ENCODE measurements around the gene STPG2. TPM values are rescaled to one million over a fixed set of nuclear protein-coding genes. Genes with fewer than 3 reads are reported as not detected.

STPG2 gene
- total RNA-seq, 1 experiment from 2014 or later, result 0.35 TPM

GRCh38 chr4:97938141-97938540 is 205.1 kb downstream of the STPG2 start:
- BruUV-seq (replicated peaks), result no TSS peak
- Histone ChIP-seq H3K4me2 (no peak overlapping the region), H3K36me3 (ENCODE audit: low read depth) (no peaks in the 10 kb centered on the region), H4K20me1 (ENCODE audit: insufficient read depth) (no peaks in the 10 kb centered on the region), H3K4me1 (replicated peaks; ENCODE audit: insufficient read depth) (0 out of 2 replicates have a peak, but pooled peaks cover 6% of the 10 kb centered on the region), H3K27ac (no peak overlapping the region), H3K9me3 (ENCODE audit: insufficient read depth, low read depth) (no peaks in the 10 kb centered on the region), H3K27me3 (ENCODE audit: insufficient read depth, low read depth) (no peaks in the 10 kb centered on the region), H3K4me3 (no peak overlapping the region), H2AFZ (no peak overlapping the region), H3K9me2 (ENCODE audit: insufficient read depth) (no peaks in the 10 kb centered on the region), H3F3A (ENCODE audit: insufficient read depth, low read depth) (no peaks in the 10 kb centered on the region), H3K79me2 (ENCODE audit: low read depth) (no peaks in the 10 kb centered on the region)
- no peak for DNase-seq
- intact Hi-C loops (cut with micrococcal nuclease; ENCODE audit: unreplicated experiment), result no loop called here
- POLR2A ChIA-PET (ENCODE audit: unreplicated experiment), result no interaction called here
- CTCF ChIA-PET, result no interaction called here
- no peak for TF ChIP-seq CTCF (conservative IDR thresholded peaks at IDR 0.05)
- no peak for TF ChIP-seq EZH2 (IDR thresholded peaks at IDR 0.05; ENCODE audit: low read depth)

GRCh38 chr4:97924341-97924958 is 218.8 kb downstream of the STPG2 start:
- Histone ChIP-seq H3K4me2 (no peak overlapping the region), H3K9me3 (ENCODE audit: insufficient read depth, low read depth) (no peaks in the 10 kb centered on the region), H2AFZ (no peak overlapping the region), H3K4me3 (no peak overlapping the region), H3K4me1 (replicated peaks; ENCODE audit: insufficient read depth) (no peaks in the 10 kb centered on the region), H4K20me1 (ENCODE audit: insufficient read depth) (no peaks in the 10 kb centered on the region), H3K9me2 (ENCODE audit: insufficient read depth) (no peaks in the 10 kb centered on the region), H3K27ac (no peak overlapping the region), H3K36me3 (ENCODE audit: low read depth) (no peaks in the 10 kb centered on the region), H3F3A (ENCODE audit: insufficient read depth, low read depth) (no peaks in the 10 kb centered on the region), H3K27me3 (ENCODE audit: insufficient read depth, low read depth) (no peaks in the 10 kb centered on the region), H3K79me2 (ENCODE audit: low read depth) (no peaks in the 10 kb centered on the region)
- DNase-seq, result no peak
- ChIA-PET CTCF (no interaction called here), POLR2A (ENCODE audit: unreplicated experiment) (no interaction called here)
- intact Hi-C loops (cut with micrococcal nuclease; ENCODE audit: unreplicated experiment), result no loop called here
- TF ChIP-seq CTCF (conservative IDR thresholded peaks at IDR 0.05), result no peak
- TF ChIP-seq EZH2 (IDR thresholded peaks at IDR 0.05; ENCODE audit: low read depth), result no peak
- BruUV-seq (replicated peaks), result no TSS peak

GRCh38 chr4:97923096-97923495 is 220.2 kb downstream of the STPG2 start:
- H4K20me1 ChIP-seq (ENCODE audit: insufficient read depth), result no peaks in the 10 kb centered on the region
- intact Hi-C loops (cut with micrococcal nuclease; ENCODE audit: unreplicated experiment), result no loop called here
- ChIA-PET CTCF (no interaction called here), POLR2A (ENCODE audit: unreplicated experiment) (no interaction called here)
- DNase-seq, result no peak
- no peak overlapping the region for H2AFZ ChIP-seq
- H3K9me3 ChIP-seq (ENCODE audit: insufficient read depth, low read depth), result no peaks in the 10 kb centered on the region
- H3K4me1 ChIP-seq (replicated peaks; ENCODE audit: insufficient read depth), result no peaks in the 10 kb centered on the region
- BruUV-seq (replicated peaks), result no TSS peak
- H3K4me3 ChIP-seq, result no peak overlapping the region
- no peaks in the 10 kb centered on the region for H3K36me3 ChIP-seq (ENCODE audit: low read depth)
- no peaks in the 10 kb centered on the region for H3K79me2 ChIP-seq (ENCODE audit: low read depth)
- H3F3A ChIP-seq (ENCODE audit: insufficient read depth, low read depth), result no peaks in the 10 kb centered on the region
- no peak overlapping the region for H3K4me2 ChIP-seq
- TF ChIP-seq CTCF (conservative IDR thresholded peaks at IDR 0.05), result no peak
- TF ChIP-seq EZH2 (IDR thresholded peaks at IDR 0.05; ENCODE audit: low read depth), result no peak
- no peaks in the 10 kb centered on the region for H3K27me3 ChIP-seq (ENCODE audit: insufficient read depth, low read depth)
- no peaks in the 10 kb centered on the region for H3K9me2 ChIP-seq (ENCODE audit: insufficient read depth)
- H3K27ac ChIP-seq, result no peak overlapping the region
